ENCODE measurements around the gene CYP2W1. TPM values are rescaled to one million over a fixed set of nuclear protein-coding genes. Genes with fewer than 3 reads are reported as not detected.

Gene CYP2W1
- total and polyA plus RNA-seq, 10 of the 15 experiments (the other 5 are each of a cell fraction or from before 2014, with no cell fraction given), result not detected

DNA sequence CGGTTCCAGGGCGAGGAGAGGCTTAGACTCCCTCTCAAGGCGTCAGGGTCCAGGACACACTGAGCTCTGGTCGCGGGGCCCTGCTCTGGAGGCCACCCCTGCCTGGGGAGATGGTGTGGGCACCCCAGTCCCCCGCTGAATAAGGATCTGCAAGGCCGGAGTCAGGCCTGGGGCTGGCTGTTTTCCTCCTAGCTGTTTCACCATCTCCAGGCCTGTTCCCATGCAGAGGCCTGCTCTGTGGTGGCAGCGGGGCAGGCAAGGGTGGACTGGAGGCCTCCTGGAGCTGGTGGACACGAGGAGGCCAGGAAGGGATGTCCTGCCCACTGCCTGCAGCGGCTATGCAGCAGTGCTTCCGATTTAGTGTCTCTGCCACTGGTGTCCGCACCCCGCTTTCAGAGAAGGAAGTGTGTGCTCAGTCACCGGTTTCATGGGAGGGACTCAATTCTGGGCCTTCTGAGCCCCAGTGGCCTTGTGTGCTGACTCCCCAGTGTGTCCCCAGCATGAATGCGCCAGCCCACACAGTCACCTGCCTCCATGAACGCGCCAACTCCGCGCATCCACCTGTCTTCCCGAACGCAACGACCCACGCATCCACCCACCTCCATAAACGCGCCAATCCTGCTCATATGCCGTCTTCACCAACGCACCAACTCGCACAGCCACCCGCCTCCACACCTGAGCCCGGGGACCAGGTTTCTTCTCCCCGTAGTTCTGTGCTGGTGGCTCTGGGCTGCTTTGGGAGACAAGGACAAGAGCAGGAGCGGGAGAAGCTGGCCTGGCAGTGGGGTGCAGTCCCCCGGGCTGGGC lies 46.9 kb downstream of the CYP2W1 start:
- Histone ChIP-seq H3K4me2 (ENCODE audit: control insufficient read depth, insufficient read depth) (peak overlapping the region; percentile 52), H3K79me2 (ENCODE audit: control insufficient read depth, insufficient read depth, low read length) (peaks cover 47% of the 10 kb centered on the region), H3K9me3 (replicated peaks; ENCODE audit: control insufficient read depth, insufficient read depth, low read length) (no peaks in the 10 kb centered on the region; the same call in 2 of the 3 replicates), H3K27me3 (replicated peaks in 1 of 2; ENCODE audit: control insufficient read depth in 2 of 2, insufficient read depth in 2 of 2, low read length in 1 of 2) (no peaks in the 10 kb centered on the region), H2AFZ (ENCODE audit: control insufficient read depth, low read depth, low read length) (no peak overlapping the region), H3K4me1 (ENCODE audit: control insufficient read depth, insufficient read depth, low read length) (peaks cover 24% of the 10 kb centered on the region), H3K9ac (ENCODE audit: control insufficient read depth, insufficient read depth, low read length) (no peak overlapping the region), H3K36me3 (ENCODE audit: control insufficient read depth in 2 of 2, insufficient read depth in 2 of 2, low read length in 1 of 2) (peaks cover 0 to 2% of the 10 kb centered on the region in 2 experiments; a peak in 2 of 4 replicates), H4K20me1 (ENCODE audit: control insufficient read depth, insufficient read depth) (no peaks in the 10 kb centered on the region), H3K27ac (ENCODE audit: control insufficient read depth, insufficient read depth) (no peak overlapping the region), H3K4me3 (peak overlapping the region; percentile 99; the same call in 1 of the 2 replicates)
- RAD21 ChIA-PET (ENCODE audit: unreplicated experiment), result no interaction called here
- TF ChIP-seq POU2F2 (IDR thresholded peaks at IDR 0.05; ENCODE audit: borderline replicate concordance, low read depth, low read length), result no peak
- TF ChIP-seq, protein P1, sequence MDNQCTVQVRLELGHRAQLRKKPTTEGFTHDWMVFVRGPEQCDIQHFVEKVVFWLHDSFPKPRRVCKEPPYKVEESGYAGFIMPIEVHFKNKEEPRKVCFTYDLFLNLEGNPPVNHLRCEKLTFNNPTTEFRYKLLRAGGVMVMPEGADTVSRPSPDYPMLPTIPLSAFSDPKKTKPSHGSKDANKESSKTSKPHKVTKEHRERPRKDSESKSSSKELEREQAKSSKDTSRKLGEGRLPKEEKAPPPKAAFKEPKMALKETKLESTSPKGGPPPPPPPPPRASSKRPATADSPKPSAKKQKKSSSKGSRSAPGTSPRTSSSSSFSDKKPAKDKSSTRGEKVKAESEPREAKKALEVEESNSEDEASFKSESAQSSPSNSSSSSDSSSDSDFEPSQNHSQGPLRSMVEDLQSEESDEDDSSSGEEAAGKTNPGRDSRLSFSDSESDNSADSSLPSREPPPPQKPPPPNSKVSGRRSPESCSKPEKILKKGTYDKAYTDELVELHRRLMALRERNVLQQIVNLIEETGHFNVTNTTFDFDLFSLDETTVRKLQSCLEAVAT (IDR thresholded peaks at IDR 0.05), result peak; percentile 62; the same call in 1 of the 2 replicates
- FAIRE-seq, result no peak
- DNase-seq (ENCODE audit: low read depth, low spot score), result no peak
- SMC1A ChIA-PET (ENCODE audit: uncharacterized antibody, unreplicated experiment), result interaction anchor here (0.7 to 1.4 kb wide), 4 partner anchors 14 to 36 kb away, joined by 3 to 4 read pairs (median 4); no protein-coding TSS in a partner anchor
- POLR2A ChIA-PET, result interaction anchor here (1.1 kb wide), 1 partner anchor 14 kb away, joined by 3 read pairs; no protein-coding TSS in a partner anchor
- intact Hi-C loops (cut with micrococcal nuclease; ENCODE audit: unreplicated experiment) (no loop called here), in situ Hi-C loops (cut with MboI) (loop anchor here (5.0 kb wide), 1 partner anchor 32 kb away; no protein-coding TSS in a partner anchor)
- no peak for ATAC-seq
- WGBS (ENCODE audit: insufficient coverage, insufficient replicate concordance, low lambda C conversion rate, missing lambda C conversion rate), result 94% methylated on average over 33 of the region's 33 CpGs
- CTCF ChIA-PET, result interaction anchor here (1.1 kb wide), 1 partner anchor 36 kb away, joined by 6 read pairs; no protein-coding TSS in a partner anchor
- no TSS peak for BruUV-seq (replicated peaks)
